Activated CD4-positive, alpha-beta T cell treated with anti-CD3 and anti-CD28 coated beads, Interleukin-2, amount 50 U/mL, for 24 hours (primary cell): ENCODE data around the gene NFIA.

Experiments
- DNase-seq, 2 donors: peaks; one replicate each; pipeline ENCODE4 v3.0.0-alpha.2; 2020; ENCODE audit warnings: low read depth in 1 of 2, low spot score in 1 of 2

Gene NFIA

GRCh38 chr1:61322769-61323168 lies 240.4 kb downstream of the NFIA start:
- no peak for DNase-seq

- DNase-seq = no peak
These were observed 241.4 kb downstream of the NFIA start for GRCh38 chr1:61323681-61324328.

GRCh38 chr1:61326713-61327112 lies 244.4 kb downstream of the NFIA start:
- DNase-seq = no peak

GRCh38 chr1:61327436-61327835 lies 245.1 kb downstream of the NFIA start:
- no peak for DNase-seq

DNA sequence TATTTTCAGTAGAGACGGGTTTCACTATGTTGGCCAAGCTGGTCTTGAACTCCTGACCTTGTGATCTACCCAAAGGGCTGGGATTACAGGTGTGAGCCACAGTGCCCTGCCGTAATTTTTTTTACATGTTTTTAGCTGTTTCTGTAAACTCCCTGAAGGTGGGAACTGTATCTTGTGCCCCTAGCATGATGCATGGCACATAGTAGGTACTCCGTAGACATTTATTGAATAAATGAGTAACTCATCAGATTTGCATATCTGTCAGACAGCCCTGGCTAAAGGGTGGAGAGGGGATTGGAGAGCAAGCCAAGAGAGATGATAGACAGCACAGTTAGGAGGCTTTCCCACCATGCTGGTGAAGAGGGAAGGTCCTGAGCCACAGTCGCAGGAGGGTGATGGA lies 247.2 kb downstream of the NFIA start:
- no peak for DNase-seq

DNA sequence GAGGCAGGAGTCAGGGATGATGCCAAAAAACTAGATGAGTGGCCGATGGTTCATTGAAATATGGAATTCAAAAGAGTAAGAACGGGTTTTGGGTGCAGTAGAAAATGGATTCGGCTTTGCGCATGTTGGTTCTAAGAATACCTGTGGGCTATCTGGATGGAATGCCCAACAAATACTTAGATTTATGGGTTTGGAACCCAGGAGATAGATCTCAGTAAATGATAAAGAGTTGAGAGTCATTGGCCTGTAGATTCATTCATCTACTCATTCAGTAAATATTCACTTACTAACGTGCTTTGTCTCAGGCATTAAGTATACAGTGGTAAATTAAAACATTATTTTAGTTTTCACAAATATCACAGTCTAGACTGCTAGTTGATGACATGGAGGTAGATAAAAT lies 247.7 kb downstream of the NFIA start:
- no peak for DNase-seq

GRCh38 chr1:61330571-61330970 lies 248.2 kb downstream of the NFIA start:
- DNase-seq = no peak

- DNase-seq = no peak
These were observed 249.9 kb downstream of the NFIA start for GRCh38 chr1:61332196-61332753.

GRCh38 chr1:61332796-61333195 lies 250.4 kb downstream of the NFIA start:
- no peak for DNase-seq

GRCh38 chr1:61334718-61335589 lies 252.6 kb downstream of the NFIA start:
- DNase-seq = no peak

DNA sequence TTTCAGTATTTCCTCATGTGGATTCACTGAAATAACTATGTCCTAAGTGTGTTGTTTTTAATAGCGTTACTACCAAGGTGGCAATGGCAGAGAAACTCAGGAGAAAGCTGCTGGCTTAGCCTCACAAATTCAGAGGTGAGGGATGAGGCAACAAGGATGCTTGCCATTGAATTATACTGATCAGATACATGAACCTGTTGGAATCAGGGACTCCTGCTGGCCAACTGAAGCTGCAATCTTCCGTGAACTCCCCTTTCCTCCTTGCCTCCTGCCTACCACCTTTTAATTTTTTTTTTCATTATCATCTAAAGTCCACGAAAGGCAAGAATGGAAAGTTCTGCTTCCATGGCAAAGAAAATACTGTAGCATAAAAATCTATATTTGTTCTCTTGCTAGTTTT lies 254.7 kb downstream of the NFIA start:
- DNase-seq = no peak

DNA sequence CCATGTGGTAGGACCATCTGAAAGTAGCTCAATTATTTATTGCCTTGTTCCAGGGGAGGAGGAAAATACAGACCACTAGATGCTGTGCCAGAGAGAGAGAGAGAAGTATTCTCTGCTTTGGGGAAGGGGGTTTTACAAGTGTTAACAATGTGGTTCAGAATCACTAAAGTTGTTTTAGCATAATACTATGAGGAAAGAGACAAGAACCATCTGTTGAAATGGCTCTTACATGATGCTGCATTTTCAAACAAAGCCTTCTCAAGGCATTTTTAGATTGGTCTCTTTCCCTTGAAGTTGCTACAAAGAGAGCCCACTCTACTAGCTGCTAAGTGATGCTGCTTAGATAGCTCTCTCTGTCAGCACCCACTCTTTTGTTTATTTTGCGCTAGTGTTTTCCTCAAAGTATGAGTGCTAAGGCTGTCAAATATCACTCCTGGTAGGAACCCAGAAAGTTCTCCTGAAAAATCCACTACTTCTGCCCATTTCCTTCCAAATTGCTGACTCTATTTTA lies 255.1 kb downstream of the NFIA start:
- DNase-seq = no peak

- DNase-seq = no peak
These were observed 255.9 kb downstream of the NFIA start for GRCh38 chr1:61337981-61338848.

DNA sequence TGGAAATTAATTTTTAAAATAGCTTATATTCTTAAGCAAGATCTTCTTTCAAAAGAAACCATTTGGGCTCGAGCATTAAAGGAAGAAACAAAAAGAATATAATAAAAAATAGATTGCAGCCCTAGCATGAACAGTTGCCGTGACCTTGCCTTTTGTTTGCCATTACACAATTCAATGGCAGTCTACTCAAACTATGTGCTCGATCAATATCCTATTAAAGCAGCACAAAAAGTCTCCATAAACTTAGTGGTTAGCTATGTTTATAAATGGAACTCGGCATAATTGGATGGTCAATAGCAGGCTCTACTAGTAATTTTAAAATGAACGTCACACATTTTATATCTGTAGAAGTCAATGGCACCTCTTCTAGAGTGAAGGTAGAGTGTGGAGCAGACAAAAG lies 256.5 kb downstream of the NFIA start:
- no peak for DNase-seq

DNA sequence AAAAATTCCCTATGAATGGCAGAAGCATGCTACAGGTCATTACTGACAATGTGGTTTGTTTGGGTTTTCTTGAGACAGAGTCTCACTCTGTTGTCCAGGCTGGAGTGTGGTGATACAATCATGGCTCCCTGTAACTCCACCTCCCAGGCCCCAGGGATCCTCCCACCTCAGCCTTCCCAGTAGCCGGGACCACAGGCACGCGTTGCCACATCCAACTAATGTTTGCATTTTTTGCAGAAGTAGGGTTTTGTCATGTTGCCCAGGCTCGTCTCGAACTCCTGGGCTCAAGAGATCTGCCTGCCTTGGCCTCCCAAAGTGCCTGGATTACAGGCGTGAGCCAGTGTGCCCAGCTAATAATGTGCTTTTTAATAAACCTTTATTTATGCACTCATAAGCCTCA lies 259.1 kb downstream of the NFIA start:
- DNase-seq = no peak

DNA sequence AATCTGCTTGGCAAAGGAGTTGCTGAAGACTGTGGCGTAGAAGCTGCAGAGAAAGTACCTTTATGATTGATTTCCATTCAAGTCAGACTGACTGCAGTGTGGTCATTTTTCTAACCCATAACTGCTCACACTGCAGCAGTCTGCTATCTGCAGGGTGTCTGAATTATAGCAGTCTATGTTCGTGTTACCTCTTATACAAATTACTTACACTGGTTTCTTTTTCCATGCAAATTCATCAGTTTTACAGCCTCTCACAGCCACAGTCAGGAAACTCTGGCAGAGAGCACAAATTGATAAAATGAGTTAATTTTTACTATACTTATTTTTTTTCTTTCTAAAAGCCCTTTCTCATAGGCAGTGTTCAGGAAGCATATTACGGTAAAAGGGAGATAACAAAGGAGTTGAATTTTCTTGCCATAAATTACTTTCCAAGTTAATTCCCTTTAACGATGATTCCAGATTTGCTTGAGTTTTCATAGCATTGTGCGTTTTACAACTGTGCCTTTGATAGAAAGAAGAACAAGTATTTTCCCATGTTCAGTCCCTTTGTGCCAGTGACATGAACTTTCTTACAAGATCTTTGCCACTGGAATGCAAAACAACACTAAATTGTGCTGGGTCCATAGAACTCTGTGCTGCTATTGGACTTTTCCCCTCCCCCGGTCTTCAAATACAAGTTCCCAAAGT lies 261.5 kb downstream of the NFIA start:
- no peak for DNase-seq

DNA sequence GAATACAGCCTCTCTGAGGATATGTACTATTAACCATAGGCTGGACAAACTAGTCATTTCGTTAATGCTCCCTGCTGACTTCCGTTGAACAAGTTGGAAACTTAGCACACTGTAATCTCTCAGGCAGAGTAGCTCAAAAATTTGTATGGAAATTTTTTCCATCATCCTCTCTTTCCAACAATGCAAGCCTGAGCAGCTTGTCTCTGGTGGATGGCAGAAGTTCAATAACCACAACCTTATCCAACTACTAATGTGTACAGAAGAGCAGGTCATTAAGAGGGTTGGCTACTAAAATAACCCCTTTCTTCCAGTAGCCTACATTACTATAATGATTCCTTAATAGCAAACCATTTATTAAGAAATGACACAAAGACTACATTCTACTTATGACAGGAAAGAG lies 262.3 kb downstream of the NFIA start:
- DNase-seq = no peak

- DNase-seq = no peak
These were observed 265.8 kb downstream of the NFIA start for GRCh38 chr1:61348025-61348665.

DNA sequence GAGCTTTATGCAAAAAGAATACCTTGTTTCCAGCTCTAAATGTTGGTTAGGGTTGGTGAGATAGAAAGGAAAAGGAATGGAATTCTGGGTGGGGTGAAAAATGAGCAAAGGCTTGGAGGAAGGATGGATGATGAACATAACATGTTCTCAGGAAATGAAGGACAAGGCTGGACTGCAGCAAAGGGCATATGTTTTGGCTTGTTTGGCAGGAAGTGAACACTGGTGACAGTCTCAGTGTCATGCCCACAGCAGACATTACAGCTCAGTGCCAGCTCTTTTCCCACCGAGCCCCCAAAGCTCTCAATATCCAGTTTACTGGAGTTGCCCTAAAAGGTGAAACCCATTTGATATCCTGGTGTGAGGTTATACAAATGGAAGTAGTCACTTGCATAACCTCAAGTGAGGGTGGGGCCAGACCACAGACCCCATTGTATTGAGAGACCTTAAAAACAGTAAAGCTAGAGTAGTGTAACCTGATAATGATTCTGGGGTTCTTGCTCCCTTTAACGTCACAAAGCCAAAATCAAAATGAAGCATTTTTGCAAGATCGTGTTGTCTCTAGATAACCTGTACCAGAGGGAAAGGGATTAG lies 270.6 kb downstream of the NFIA start:
- no peak for DNase-seq
